Muscle of leg (tissue), 11 donors: ENCODE results near the gene MRPL41. TPM values are rescaled to one million over a fixed set of nuclear protein-coding genes. Genes with fewer than 3 reads are reported as not detected.
A peak's percentile ranks its signal among the peaks of the same experiment; 100 is the strongest.

Experiments used
- DNase-seq: peaks from one replicate; pipeline ENCODE4 v3.0.0; 2013
- H3K27ac ChIP-seq: one replicate; pipeline ENCODE4 v1.5.1; 2013; ENCODE audit warnings: mild to moderate bottlenecking, low read length, control low read depth
- H3K27me3 ChIP-seq: one replicate; pipeline ENCODE4 v1.6.1; 2013; ENCODE audit warnings: low read length; ENCODE audit not compliant: control insufficient read depth, insufficient read depth
- H3K36me3 ChIP-seq: one replicate; pipeline ENCODE4 v1.6.1; 2013; ENCODE audit warnings: low read length; ENCODE audit not compliant: control insufficient read depth, insufficient read depth
- H3K4me1 ChIP-seq: one replicate; pipeline ENCODE4 v1.6.1; 2013; ENCODE audit warnings: low read length; ENCODE audit not compliant: control insufficient read depth, insufficient read depth
- H3K4me3 ChIP-seq: one replicate; pipeline ENCODE4 v1.5.1; 2013; ENCODE audit warnings: low read length, control low read depth
- H3K9me3 ChIP-seq: replicated peaks from 2 replicates; pipeline ENCODE4 v1.6.1; 2013; ENCODE audit warnings: low read depth, low read length; ENCODE audit not compliant: control insufficient read depth
- WGBS: methylation state at CpG from one replicate; pipeline ENCODE4 v1.1.5; 2013; ENCODE audit warnings: missing lambda C conversion rate; ENCODE audit not compliant: insufficient coverage; 5-methylcytosine and 5-hydroxymethylcytosine counted together
- polyA plus RNA-seq, 8 donors: library from polyadenylated mRNA; unstranded; fragments of 120-200 nt; gene quantifications; one replicate each; pipeline versions ENCODE4 v1.2.1 to v1.2.3, GENCODE V29; 2013; ENCODE audit warnings: inconsistent platforms in 1 of 8, low replicate concordance in 1 of 8; ENCODE audit not compliant: insufficient read length in 8 of 8, insufficient read depth in 1 of 8
- total RNA-seq: library from RNA; stranded (reverse); fragments of 120-200 nt; gene quantifications from one replicate; pipeline ENCODE4 v1.2.4, GENCODE V29; 2013

MRPL41 gene
- total and polyA plus RNA-seq, 9 donors, result 25.6 to 42.1 (median 32.0) TPM

DNA sequence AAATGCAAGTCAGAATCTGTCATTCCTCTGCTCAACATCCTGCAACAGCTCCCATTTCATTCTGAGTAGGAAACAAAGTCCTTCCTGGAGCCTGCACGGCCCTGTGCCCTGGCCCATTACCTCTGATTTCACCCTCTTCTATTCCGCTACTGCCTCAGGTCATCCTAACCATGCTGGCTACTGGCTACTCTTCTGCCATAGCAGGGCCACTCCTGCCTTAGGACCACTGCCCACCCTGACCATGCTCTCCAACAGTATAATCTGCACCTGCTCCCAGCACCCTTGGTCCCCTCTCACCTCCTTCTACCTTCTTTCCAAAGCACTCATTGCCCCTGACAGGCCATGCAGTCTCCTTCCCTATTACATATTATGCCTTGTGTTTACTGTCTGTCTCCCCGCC is 18.9 kb downstream of the MRPL41 start:
- H3K4me1 ChIP-seq, result no peaks in the 10 kb centered on the region
- 97% methylated on average over 2 of the region's 3 CpGs for WGBS
- H3K36me3 ChIP-seq, result peaks cover 33% of the 10 kb centered on the region

DNA sequence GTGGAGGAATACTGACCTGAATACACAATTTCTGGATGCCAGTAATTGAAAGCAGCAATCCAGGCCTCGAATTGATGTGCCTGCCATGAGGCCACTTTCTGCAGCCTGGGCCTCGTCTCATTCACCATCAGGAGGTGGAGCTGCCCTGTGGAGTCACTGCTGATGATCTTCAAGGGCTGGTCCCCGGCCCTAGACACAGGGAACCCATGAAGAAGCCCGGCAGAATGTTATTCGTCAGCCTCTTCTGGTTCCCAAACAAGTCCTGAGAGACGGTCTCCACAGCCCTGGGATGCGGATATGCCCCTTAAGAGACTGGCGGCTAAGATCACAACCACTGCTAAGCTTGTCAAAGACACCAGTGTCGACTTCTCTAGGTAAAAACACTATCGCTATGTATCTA is 22.5 kb downstream of the MRPL41 start:
- Histone ChIP-seq H3K27me3 (no peaks in the 10 kb centered on the region), H3K4me1 (peaks cover 17% of the 10 kb centered on the region), H3K27ac (no peak overlapping the region), H3K36me3 (peaks cover 41% of the 10 kb centered on the region), H3K4me3 (no peak overlapping the region), H3K9me3 (no peaks in the 10 kb centered on the region)
- WGBS, result 91% methylated on average over 10 of the region's 10 CpGs
- DNase-seq, result no peak

More for the DNA sequence above, 18.9 kb downstream of the MRPL41 start:
- no peaks in the 10 kb centered on the region for H3K27me3 ChIP-seq
- H3K9me3 ChIP-seq, result no peaks in the 10 kb centered on the region
- no peak for DNase-seq
- H3K27ac ChIP-seq, result no peak overlapping the region
- H3K4me3 ChIP-seq, result no peak overlapping the region

DNA sequence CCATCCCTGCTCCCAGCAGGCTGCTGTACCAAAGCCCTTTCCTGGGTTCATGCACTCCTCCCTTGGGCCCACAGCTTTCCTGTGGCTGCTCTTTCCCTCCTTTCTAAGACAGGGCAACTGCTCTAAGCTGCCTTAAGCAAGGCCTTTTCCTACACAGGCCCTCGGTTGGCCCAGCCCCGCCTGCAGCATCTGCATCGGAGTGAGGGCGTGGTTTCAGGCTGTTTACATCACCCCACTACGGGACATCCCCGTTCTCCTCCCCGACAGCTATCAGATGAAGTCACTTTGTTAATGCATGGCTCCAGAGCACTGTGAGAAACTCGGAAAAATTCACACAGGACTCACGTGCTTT is 23.7 kb downstream of the MRPL41 start:
- no peak overlapping the region for H3K4me3 ChIP-seq
- no peak overlapping the region for H3K27ac ChIP-seq
- no peaks in the 10 kb centered on the region for H3K9me3 ChIP-seq
- no peak for DNase-seq
- H3K27me3 ChIP-seq, result no peaks in the 10 kb centered on the region
- peaks cover 38% of the 10 kb centered on the region for H3K36me3 ChIP-seq
- WGBS, result 66% methylated on average over 8 of the region's 9 CpGs
- peaks cover 19% of the 10 kb centered on the region for H3K4me1 ChIP-seq

DNA sequence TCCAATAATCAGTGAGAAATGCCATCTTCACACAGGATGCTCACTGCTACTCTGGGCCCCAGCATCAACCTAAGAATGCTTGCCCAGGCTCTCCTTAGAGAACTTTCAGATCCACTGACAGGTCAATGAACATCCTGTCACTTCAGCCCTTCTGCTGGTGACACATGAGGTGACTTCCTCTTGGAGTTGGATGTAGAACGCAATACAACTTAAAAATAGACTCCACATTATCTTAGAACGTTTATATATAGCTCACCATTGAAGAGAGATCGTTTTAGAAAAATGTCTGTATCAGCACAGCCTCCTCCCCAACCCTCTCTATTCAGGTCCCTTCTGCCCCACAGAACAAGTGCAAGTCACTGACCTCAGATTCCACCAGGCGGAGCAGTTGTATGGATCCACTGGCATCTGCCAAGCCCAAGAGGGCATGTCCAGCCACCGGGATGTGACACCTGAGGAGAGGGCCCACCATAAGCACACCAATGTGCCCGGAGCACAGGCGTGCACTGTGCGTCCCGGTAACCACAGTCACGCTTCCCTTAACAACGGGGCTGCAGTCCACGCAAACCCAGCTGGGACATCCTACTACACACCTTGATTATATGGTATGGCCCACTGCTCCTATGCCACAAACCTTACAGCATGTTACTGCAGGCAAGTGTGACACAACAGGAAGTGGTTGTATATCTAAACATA is 24.2 kb downstream of the MRPL41 start:
- no peaks in the 10 kb centered on the region for H3K9me3 ChIP-seq
- H3K27me3 ChIP-seq, result no peaks in the 10 kb centered on the region
- peaks cover 35% of the 10 kb centered on the region for H3K36me3 ChIP-seq
- DNase-seq, result no peak
- no peak overlapping the region for H3K27ac ChIP-seq
- H3K4me1 ChIP-seq, result peaks cover 19% of the 10 kb centered on the region
- 98% methylated on average over 4 of the region's 12 CpGs for WGBS
- H3K4me3 ChIP-seq, result no peak overlapping the region

DNA sequence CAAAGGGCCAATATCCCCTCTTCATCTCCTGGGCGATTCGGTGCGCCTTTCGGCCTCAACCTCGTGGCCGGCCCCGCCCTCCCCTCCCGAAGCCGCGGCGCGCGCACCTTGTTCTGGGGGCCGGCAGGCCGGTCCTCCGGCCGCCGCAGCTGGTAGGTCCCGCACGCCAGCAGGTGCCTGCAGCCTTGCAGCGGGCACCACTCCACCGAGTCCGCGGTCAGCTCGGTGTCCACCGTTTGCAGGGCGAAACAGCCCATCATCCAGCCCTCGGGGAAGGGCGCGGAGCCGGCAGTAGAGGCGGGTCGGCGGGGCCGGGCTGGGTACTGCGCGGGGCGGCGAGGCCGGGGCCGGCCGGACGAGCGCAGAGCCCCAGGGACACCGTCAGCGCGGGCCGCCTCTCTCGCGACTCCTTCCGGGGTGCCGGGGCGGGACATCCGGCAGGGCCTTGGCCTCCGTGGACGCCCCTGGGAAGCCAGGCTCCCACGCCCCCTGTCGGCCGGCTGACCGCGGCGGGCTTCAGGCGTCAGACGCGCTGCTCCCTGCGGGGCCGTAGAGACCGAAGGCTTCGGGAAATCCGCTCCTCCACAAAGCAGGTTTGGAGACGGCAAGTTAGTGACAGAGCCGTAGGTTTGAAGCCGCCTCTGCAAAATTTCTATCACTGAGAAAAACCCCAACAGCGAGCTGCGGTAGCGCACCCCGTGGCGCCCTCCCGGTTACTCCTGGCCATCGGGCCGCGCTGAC is 27.0 kb downstream of the MRPL41 start, which contains the start of gene DPH7:
Gene DPH7 (minus strand): TSS at position 408 of the 741 bp plus-strand sequence. CDS start 148 bp downstream, at position 260.
- 1% methylated on average over 79 of the region's 82 CpGs for WGBS
- no peaks in the 10 kb centered on the region for H3K9me3 ChIP-seq
- peaks cover 52% of the 10 kb centered on the region for H3K36me3 ChIP-seq
- H3K4me3 ChIP-seq, result peak within 1 kb of the TSS; percentile 72
- peaks cover 19% of the 10 kb centered on the region for H3K4me1 ChIP-seq
- peak within 1 kb of the TSS; percentile 82 for H3K27ac ChIP-seq
- H3K27me3 ChIP-seq, result no peaks in the 10 kb centered on the region
- peak; percentile 97 for DNase-seq

DNA sequence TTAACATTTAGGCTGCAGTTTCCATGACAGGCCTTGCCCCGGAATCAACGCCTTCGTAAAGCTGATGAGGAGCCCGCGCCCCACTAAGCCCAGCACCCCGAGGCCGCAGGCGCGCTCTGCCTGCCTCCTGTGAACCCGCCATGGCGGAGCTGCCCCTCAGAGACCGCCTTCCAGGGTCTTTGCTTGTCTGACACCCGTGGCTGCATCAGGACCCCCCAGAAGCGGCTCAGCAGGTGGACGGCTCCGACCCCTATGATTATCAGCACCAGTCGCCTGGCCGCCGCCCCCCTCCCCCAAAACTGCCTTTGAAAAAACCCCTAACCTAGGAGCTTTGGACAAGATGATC is 27.6 kb downstream of the MRPL41 start:
- Histone ChIP-seq H3K4me1 (peaks cover 19% of the 10 kb centered on the region), H3K4me3 (peak overlapping the region; percentile 72), H3K9me3 (no peaks in the 10 kb centered on the region), H3K27ac (peak overlapping the region; percentile 82), H3K27me3 (no peaks in the 10 kb centered on the region), H3K36me3 (peaks cover 54% of the 10 kb centered on the region)
- DNase-seq, result no peak
- WGBS, result 15% methylated on average over 18 of the region's 19 CpGs

DNA sequence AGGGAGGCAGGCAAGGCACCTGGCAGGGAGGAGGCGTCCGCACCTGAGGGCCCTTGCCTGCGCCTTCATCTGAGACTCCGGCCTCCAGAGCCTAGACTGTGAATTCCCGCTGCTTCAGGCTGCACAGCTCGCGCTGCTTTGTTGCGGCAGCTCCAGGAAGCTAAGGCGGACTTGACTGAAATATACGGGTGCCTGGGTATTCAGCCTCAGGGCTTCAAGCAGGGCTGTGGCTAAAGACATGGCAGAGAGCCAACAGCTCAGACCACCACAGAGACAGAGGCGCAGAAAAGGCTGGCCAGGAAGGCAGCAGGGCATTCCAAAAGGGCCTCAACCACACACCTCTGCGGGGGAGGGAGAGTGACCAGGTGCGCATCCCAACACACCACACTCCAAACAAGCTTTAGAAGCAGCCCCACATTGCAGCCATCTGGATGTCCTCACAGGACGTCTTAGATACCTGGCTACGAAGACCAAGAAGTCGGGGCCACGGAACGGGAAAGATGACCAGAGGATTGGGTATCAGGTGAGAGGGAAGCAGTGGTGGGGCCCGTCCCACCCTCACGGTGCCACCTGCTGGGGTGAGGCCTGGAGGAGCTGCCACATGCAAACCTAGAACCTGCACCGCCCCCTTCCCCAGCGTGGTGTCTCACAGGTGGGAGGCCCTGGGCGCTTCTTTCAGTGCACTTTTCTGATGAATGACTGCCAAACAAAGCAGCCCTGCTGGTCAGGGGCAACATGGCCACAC is 28.7 kb downstream of the MRPL41 start:
- H3K4me1 ChIP-seq, result peaks cover 19% of the 10 kb centered on the region
- H3K27ac ChIP-seq, result no peak overlapping the region
- no peak overlapping the region for H3K4me3 ChIP-seq
- peaks cover 47% of the 10 kb centered on the region for H3K36me3 ChIP-seq
- no peaks in the 10 kb centered on the region for H3K27me3 ChIP-seq
- WGBS, result 81% methylated on average over 22 of the region's 23 CpGs
- DNase-seq, result no peak
- no peaks in the 10 kb centered on the region for H3K9me3 ChIP-seq

DNA sequence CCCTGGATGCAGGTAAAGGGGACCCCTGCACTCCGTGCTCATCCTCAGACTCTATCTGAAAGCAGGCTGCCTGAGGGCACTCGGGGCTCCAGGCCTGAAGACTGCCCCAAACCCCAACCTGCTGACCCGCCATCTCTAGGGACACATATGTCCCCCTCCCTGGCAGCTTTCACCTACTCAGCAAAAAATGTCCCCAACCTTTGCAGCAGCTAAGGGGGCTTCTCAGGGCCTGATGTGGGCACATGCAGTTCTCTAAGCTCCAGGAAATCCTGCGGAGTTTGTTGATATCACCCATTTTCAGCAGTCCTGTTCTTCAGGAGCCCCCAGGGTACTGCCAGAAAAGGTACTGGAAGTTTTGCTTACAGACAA is 29.3 kb downstream of the MRPL41 start:
- peaks cover 46% of the 10 kb centered on the region for H3K36me3 ChIP-seq
- peaks cover 19% of the 10 kb centered on the region for H3K4me1 ChIP-seq
- 84% methylated on average over 4 of the region's 4 CpGs for whole genome bisulfite sequencing
- no peaks in the 10 kb centered on the region for H3K9me3 ChIP-seq
- DNase-seq, result no peak
- H3K4me3 ChIP-seq, result no peak overlapping the region
- no peak overlapping the region for H3K27ac ChIP-seq
- no peaks in the 10 kb centered on the region for H3K27me3 ChIP-seq

GRCh38 chr9:137581361-137582285 is 29.9 kb downstream of the MRPL41 start:
- H3K4me3 ChIP-seq, result no peak overlapping the region
- 76% methylated on average over 13 of the region's 22 CpGs for WGBS
- H3K4me1 ChIP-seq, result peaks cover 19% of the 10 kb centered on the region
- H3K27ac ChIP-seq, result no peak overlapping the region
- peaks cover 49% of the 10 kb centered on the region for H3K36me3 ChIP-seq
- no peak for DNase-seq
- H3K9me3 ChIP-seq, result no peaks in the 10 kb centered on the region
- no peaks in the 10 kb centered on the region for H3K27me3 ChIP-seq
